GM12878 (cell line): ENCODE measurements around the gene PRIM1.

Experiments
- EZH2 ChIP-seq: IDR thresholded peaks from 2 replicates; pipeline ENCODE4 v1.6.1; 2012; ENCODE audit warnings: low read depth, mild to moderate bottlenecking, control low read depth, inconsistent platforms, low read length, borderline replicate concordance; ENCODE audit not compliant: control insufficient read depth
- FOXK2 ChIP-seq: fragments of 450-650 bp; IDR thresholded peaks from 2 replicates; pipeline ENCODE4 v1.6.1; 2017; ENCODE audit warnings: mild to moderate bottlenecking, moderate library complexity
- JUND ChIP-seq: IDR thresholded peaks from 2 replicates; pipeline ENCODE4 v1.6.1; 2012; ENCODE audit warnings: low read depth, mild to moderate bottlenecking, low read length, improper control_type of control experiment, moderate library complexity
- MAX ChIP-seq: IDR thresholded peaks from 2 replicates; pipeline ENCODE4 v1.6.1; 2012; ENCODE audit warnings: low read depth, low read length, improper control_type of control experiment
- MXI1 ChIP-seq: fragments of 150-350 bp; IDR thresholded peaks from 2 replicates; pipeline ENCODE4 v1.6.1; 2011; ENCODE audit warnings: low read depth, mild to moderate bottlenecking, inconsistent platforms, low read length, improper control_type of control experiment
- MYC ChIP-seq: IDR thresholded peaks from 2 replicates; pipeline ENCODE4 v1.6.1; 2011; ENCODE audit warnings: mild to moderate bottlenecking, low read length, moderate library complexity, inconsistent platforms; ENCODE audit not compliant: insufficient read depth, insufficient replicate concordance, insufficient read length, severe bottlenecking
- POLR2A ChIP-seq: IDR thresholded peaks from 2 replicates; pipeline ENCODE4 v1.6.1; 2011; ENCODE audit warnings: low read depth, mild to moderate bottlenecking, low read length
- RAD21 ChIP-seq: IDR thresholded peaks from 2 replicates; pipeline ENCODE4 v1.6.1; 2011; ENCODE audit warnings: mild to moderate bottlenecking, low read depth, low read length, moderate library complexity; ENCODE audit not compliant: insufficient read depth
- TAF1 ChIP-seq: IDR thresholded peaks from 2 replicates; pipeline ENCODE4 v1.6.1; 2011; ENCODE audit warnings: mild to moderate bottlenecking, low read depth, low read length, borderline replicate concordance
- ZNF207 ChIP-seq: fragments of 450-650 bp; IDR thresholded peaks from 2 replicates; pipeline ENCODE4 v1.6.1; 2014; ENCODE audit warnings: antibody characterized with exemption, mild to moderate bottlenecking, borderline replicate concordance
- ZNF592 ChIP-seq: fragments of 450-650 bp; IDR thresholded peaks from 2 replicates; pipeline ENCODE4 v1.6.1; 2017; ENCODE audit warnings: mild to moderate bottlenecking, moderate library complexity
- ZNF687 ChIP-seq: fragments of 450-650 bp; IDR thresholded peaks from 2 replicates; pipeline ENCODE4 v1.6.1; 2017; ENCODE audit warnings: mild to moderate bottlenecking, moderate library complexity

- TF ChIP-seq EZH2 = no peak
- TF ChIP-seq ZNF207 = no peak
- no peak for TF ChIP-seq RAD21
- no peak for TF ChIP-seq POLR2A
- TF ChIP-seq ZNF592 = no peak
- TF ChIP-seq JUND = no peak
- TF ChIP-seq ZNF687 = no peak
- TF ChIP-seq TAF1 = no peak
- TF ChIP-seq MAX = no peak
- TF ChIP-seq MYC = no peak
- no peak for TF ChIP-seq MXI1
- no peak for TF ChIP-seq FOXK2
Measured at GRCh38 chr12:56721721-56722120, 30.4 kb downstream of the PRIM1 start.
